Upper lobe of left lung (tissue), 6 donors: Measurements from ENCODE around the gene RNF180. TPM values are rescaled to one million over a fixed set of nuclear protein-coding genes. Genes with fewer than 3 reads are reported as not detected.

ENCODE experiments used
- ATAC-seq, 2 donors: fragments of 200-7000 bp; cut with Tn5 transposase; one replicate each; pipeline ENCODE4 v1.9.1; 2022; ENCODE audit warnings: mild to moderate bottlenecking in 2 of 2, moderate library complexity in 2 of 2; ENCODE audit not compliant: low FRiP score in 2 of 2
- DNase-seq, 2 donors: peaks; one replicate each; pipeline ENCODE4 v3.0.0-alpha.2; 2019 to 2020
- H3K27ac ChIP-seq, 4 donors: fragments of 200-600 bp; sonication (generic); one replicate each; pipeline ENCODE4 v1.5.1; 2016 to 2019
- H3K27me3 ChIP-seq, 4 donors: fragments of 200-600 bp; sonication (generic); one replicate each; pipeline ENCODE4 v1.5.1; 2017 to 2019
- H3K36me3 ChIP-seq, 4 donors: fragments of 200-600 bp; sonication (generic); one replicate each; pipeline ENCODE4 v1.5.1; 2016 to 2019
- H3K4me1 ChIP-seq, 4 donors: fragments of 200-600 bp; sonication (generic); one replicate each; pipeline ENCODE4 v1.5.1; 2018 to 2019
- H3K4me3 ChIP-seq, 4 donors: fragments of 200-600 bp; sonication (generic); one replicate each; pipeline ENCODE4 v1.5.1; 2017 to 2019; ENCODE audit warnings: mild to moderate bottlenecking in 2 of 4, moderate library complexity in 1 of 4
- H3K9me3 ChIP-seq, 4 donors: fragments of 200-600 bp; sonication (generic); one replicate each; pipeline ENCODE4 v1.5.1; 2018 to 2019
- EP300 ChIP-seq, 4 donors: sonication (generic); formaldehyde crosslinking; IDR thresholded peaks; one replicate each; pipeline ENCODE4 v1.5.1; 2017; ENCODE audit warnings: antibody characterized with exemption in 4 of 4, control low read depth in 2 of 4
- POLR2A ChIP-seq, 4 donors: fragments of 450-650 bp; IDR thresholded peaks; one replicate each; pipeline ENCODE4 v1.5.1; 2016 to 2017; ENCODE audit warnings: antibody characterized with exemption in 4 of 4, mild to moderate bottlenecking in 2 of 4
- POLR2AphosphoS5 ChIP-seq, 2 donors: sonication (generic); formaldehyde crosslinking; IDR thresholded peaks; one replicate each; pipeline ENCODE4 v1.5.1; 2017; ENCODE audit warnings: antibody characterized with exemption in 2 of 2
- WGBS, 2 donors: methylation state at CpG; one replicate each; pipeline ENCODE4 v1.1.5; 2017 to 2018; 5-methylcytosine and 5-hydroxymethylcytosine counted together
- total RNA-seq, 6 donors: library from RNA; depleted of rRNA in 4 of 6; stranded (reverse); fragments of >200 nt in 4 of 6; gene quantifications; one replicate each; pipeline versions ENCODE4 v1.1.0 to v1.2.1, GENCODE V29; 2016 to 2021
- TF ChIP-seq, protein P1 (sequence below), 6 experiments: fragments of 450-650 bp in 4 of 6; fragments of 200-600 bp in 2 of 6; sonication (generic) in 2 of 6; IDR thresholded peaks; one replicate each; pipeline ENCODE4 v1.5.1; 2016 to 2019; ENCODE audit warnings: antibody characterized with exemption in 6 of 6
- donor health status: DM: no; HTN: no; CAD: no; lungs with moderate emphysema.
- donor health status: DM: no; HTN: yes; CAD: no; lungs with severe emphysema.

The RNF180 gene
- total RNA-seq, 6 donors from 2014 or later = 5.0 to 17.4 (median 9.7) TPM

DNA sequence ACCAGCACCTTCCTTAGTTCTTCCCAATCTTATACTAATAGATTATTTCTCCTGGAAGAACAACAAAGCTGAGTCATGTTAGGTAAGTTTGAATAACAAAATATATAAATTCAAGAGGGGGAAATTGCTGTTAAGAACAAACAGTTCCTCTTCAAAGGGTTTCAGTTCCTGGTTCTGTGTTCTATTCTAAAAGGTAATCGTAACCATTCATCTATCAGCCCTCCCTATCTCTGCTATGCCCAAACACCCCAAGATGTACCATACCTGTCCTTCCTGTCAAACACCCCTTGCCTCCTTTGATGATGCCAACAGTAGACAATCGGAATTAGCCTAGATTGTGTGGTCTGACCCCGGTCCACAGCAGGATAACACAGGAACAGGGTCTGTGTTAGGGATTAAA is 4.2 kb upstream of the RNF180 start:
- H3K27ac ChIP-seq = no peak overlapping the region
- ATAC-seq = no peak
- WGBS, 2 donors = 68 to 76% methylated on average over 3 of the region's 3 CpGs

DNA sequence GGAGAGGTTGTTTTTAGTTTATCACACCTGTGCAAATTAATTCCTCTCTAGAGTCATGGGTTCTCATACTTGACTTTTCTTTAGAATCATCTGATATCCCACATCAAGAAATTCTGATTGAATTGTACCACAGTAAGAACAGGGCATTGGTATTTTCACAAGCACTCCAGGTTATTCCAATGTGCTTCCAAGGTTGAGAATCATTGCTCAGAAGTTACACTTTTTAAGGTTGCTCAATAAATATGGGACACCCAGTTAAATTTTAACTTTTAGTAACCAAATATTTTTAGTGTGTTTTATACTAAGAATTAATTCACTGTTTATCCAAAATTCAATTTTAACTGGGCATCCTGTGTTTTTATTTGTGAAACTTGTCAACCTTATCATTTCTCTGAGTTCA is 2.5 kb upstream of the RNF180 start:
- Histone ChIP-seq H3K27me3 (peaks cover 0 to 10% (median 6%) of the 10 kb centered on the region in 4 donors), H3K27ac (no peak overlapping the region), H3K36me3 (no peaks in the 10 kb centered on the region), H3K4me1 (peaks cover 0 to 7% (median 0%) of the 10 kb centered on the region in 4 donors), H3K4me3 (no peak overlapping the region), H3K9me3 (no peaks in the 10 kb centered on the region)
- ATAC-seq = no peak
- DNase-seq = no peak
- TF ChIP-seq POLR2AphosphoS5 (IDR thresholded peaks at IDR 0.05) = no peak
- TF ChIP-seq EP300 (IDR thresholded peaks at IDR 0.05) = no peak
- TF ChIP-seq POLR2A (IDR thresholded peaks at IDR 0.05) = no peak
- TF ChIP-seq, protein P1, sequence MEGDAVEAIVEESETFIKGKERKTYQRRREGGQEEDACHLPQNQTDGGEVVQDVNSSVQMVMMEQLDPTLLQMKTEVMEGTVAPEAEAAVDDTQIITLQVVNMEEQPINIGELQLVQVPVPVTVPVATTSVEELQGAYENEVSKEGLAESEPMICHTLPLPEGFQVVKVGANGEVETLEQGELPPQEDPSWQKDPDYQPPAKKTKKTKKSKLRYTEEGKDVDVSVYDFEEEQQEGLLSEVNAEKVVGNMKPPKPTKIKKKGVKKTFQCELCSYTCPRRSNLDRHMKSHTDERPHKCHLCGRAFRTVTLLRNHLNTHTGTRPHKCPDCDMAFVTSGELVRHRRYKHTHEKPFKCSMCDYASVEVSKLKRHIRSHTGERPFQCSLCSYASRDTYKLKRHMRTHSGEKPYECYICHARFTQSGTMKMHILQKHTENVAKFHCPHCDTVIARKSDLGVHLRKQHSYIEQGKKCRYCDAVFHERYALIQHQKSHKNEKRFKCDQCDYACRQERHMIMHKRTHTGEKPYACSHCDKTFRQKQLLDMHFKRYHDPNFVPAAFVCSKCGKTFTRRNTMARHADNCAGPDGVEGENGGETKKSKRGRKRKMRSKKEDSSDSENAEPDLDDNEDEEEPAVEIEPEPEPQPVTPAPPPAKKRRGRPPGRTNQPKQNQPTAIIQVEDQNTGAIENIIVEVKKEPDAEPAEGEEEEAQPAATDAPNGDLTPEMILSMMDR (IDR thresholded peaks at IDR 0.05) = no peak

More for the DNA sequence above, 4.2 kb upstream of the RNF180 start:
- Histone ChIP-seq H3K9me3 (no peaks in the 10 kb centered on the region), H3K36me3 (no peaks in the 10 kb centered on the region), H3K4me1 (peaks cover 0 to 7% (median 0%) of the 10 kb centered on the region in 4 donors), H3K27me3 (peaks cover 0 to 10% (median 6%) of the 10 kb centered on the region in 4 donors), H3K4me3 (no peak overlapping the region)
- TF ChIP-seq, protein P1 (IDR thresholded peaks at IDR 0.05) = no peak
- TF ChIP-seq POLR2A (IDR thresholded peaks at IDR 0.05) = no peak
- TF ChIP-seq POLR2AphosphoS5 (IDR thresholded peaks at IDR 0.05) = no peak
- no peak for TF ChIP-seq EP300 (IDR thresholded peaks at IDR 0.05)
- DNase-seq = no peak

DNA sequence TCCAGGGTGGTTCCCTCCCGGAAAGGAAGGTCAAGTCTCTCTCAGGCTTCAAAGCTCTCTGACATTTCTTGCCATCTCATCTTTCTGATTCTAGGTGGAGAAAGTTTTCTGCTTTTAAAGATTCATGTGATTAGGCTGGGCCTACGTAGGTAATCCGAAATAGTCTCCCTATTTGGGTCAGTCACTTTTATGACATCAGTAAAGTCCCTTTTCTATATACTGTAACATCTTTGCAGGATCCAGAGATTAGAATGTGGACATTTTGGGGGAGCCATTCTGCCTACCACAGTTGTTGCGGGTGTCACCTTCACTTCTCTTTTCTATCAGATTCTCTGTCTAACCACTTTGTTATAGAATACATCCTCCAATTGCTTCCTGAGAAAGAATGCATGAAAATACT is 1.9 kb upstream of the RNF180 start:
- whole genome bisulfite sequencing, 2 donors = 77 to 86% methylated on average over 4 of the region's 4 CpGs
- no peaks in the 10 kb centered on the region for H3K36me3 ChIP-seq
- TF ChIP-seq, protein P1 (IDR thresholded peaks at IDR 0.05) = no peak
- H3K27me3 ChIP-seq = peaks cover 0 to 10% (median 6%) of the 10 kb centered on the region in 4 donors
- ATAC-seq (no peak), DNase-seq (no peak)
- H3K27ac ChIP-seq = no peak overlapping the region
- H3K9me3 ChIP-seq = no peaks in the 10 kb centered on the region
- no peak overlapping the region for H3K4me3 ChIP-seq
- peaks cover 0 to 7% (median under 1%) of the 10 kb centered on the region in 4 donors for H3K4me1 ChIP-seq

DNA sequence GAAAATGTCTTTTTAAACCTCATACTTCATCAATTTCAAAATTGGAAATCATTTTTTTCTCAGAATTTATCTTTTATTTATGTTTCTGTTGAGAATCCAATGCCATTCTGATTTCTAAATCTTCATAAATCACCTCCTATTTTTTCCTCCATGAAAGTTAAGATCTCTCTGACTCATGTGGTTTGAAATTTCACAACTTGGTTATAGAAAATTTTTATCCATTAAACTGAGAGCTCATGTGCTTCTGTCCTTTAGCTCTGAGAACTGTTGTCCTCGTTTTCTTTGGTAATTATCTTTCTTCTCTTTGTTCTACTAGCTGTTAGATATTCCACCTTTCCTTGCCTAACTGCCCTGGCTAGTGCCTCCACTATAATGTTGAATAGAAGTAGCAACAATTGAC is 1.5 kb upstream of the RNF180 start:
- TF ChIP-seq EP300 (IDR thresholded peaks at IDR 0.05) = no peak
- TF ChIP-seq, protein P1 (IDR thresholded peaks at IDR 0.05) = no peak
- TF ChIP-seq POLR2AphosphoS5 (IDR thresholded peaks at IDR 0.05) = no peak
- no peak for TF ChIP-seq POLR2A (IDR thresholded peaks at IDR 0.05)
- WGBS, 2 donors = 55 to 60% methylated on average over 1 of the region's 1 CpG
- H3K4me3 ChIP-seq = no peak overlapping the region
- peaks cover 0 to 10% (median 6%) of the 10 kb centered on the region in 4 donors for H3K27me3 ChIP-seq
- ATAC-seq = no peak
- no peaks in the 10 kb centered on the region for H3K9me3 ChIP-seq
- H3K36me3 ChIP-seq = no peaks in the 10 kb centered on the region
- H3K4me1 ChIP-seq = peaks cover 0 to 7% (median 1%) of the 10 kb centered on the region in 4 donors
- no peak for DNase-seq
- H3K27ac ChIP-seq = peak overlapping the region in 2 of 4 donors; percentile 86 to 92

DNA sequence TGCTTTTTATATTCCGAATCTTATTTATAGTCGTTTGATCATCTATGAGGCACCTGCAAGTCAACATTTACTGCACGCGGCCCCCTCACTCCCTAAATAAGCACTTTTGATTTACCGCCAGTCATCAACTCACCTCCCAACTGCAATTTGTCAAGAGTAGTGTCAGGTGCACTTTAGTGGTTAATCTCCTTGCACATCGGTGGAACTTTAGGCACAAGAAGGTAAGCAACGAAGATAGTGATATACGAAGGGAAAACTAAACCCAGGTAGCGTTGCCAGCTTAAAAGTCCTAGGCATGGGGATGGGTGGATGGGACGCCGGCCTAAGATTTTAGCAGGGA is 513 bp upstream of the RNF180 start:
- Histone ChIP-seq H3K4me3 (peak overlapping the region in 3 of 4 donors; percentile 57 to 71 (median 68)), H3K4me1 (peaks cover 0 to 7% (median 1%) of the 10 kb centered on the region in 4 donors), H3K27ac (peak overlapping the region; percentile 81 to 92 (median 85)), H3K27me3 (peaks cover 0 to 10% (median 6%) of the 10 kb centered on the region in 4 donors), H3K9me3 (no peaks in the 10 kb centered on the region), H3K36me3 (no peaks in the 10 kb centered on the region)
- TF ChIP-seq, protein P1 (IDR thresholded peaks at IDR 0.05) = no peak
- TF ChIP-seq POLR2AphosphoS5 (IDR thresholded peaks at IDR 0.05) (no peak), POLR2A (IDR thresholded peaks at IDR 0.05) (no peak), EP300 (IDR thresholded peaks at IDR 0.05) (no peak)
- WGBS, 2 donors = 23 to 37% methylated on average over 11 of the region's 11 CpGs
- ATAC-seq = no peak
- DNase-seq = no peak
